Sigmoid colon (tissue), 7 donors: ENCODE measurements around the gene HEMGN. TPM values are rescaled to one million over a fixed set of nuclear protein-coding genes. Genes with fewer than 3 reads are reported as not detected.
A peak's percentile ranks its signal among the peaks of the same experiment; 100 is the strongest.

Experiments
- DNase-seq: peaks from one replicate; pipeline ENCODE4 v3.0.0-alpha.2; 2019
- H3K27ac ChIP-seq, 4 donors: fragments of 200-600 bp; sonication (generic); one replicate each; pipeline ENCODE4 v1.5.1; 2016 to 2019; ENCODE audit warnings: mild to moderate bottlenecking in 1 of 4
- H3K27me3 ChIP-seq, 3 donors: fragments of 200-600 bp; sonication (generic); one replicate each; pipeline ENCODE4 v1.5.1; 2019; ENCODE audit warnings: mild to moderate bottlenecking in 1 of 3
- H3K36me3 ChIP-seq, 4 donors: fragments of 200-600 bp; sonication (generic); one replicate each; pipeline ENCODE4 v1.5.1; 2016 to 2019
- H3K4me1 ChIP-seq, 4 donors: fragments of 200-600 bp; sonication (generic); one replicate each; pipeline ENCODE4 v1.5.1; 2017 to 2019
- H3K4me3 ChIP-seq, 4 donors: fragments of 200-600 bp; sonication (generic); one replicate each; pipeline ENCODE4 v1.5.1; 2017 to 2019; ENCODE audit warnings: mild to moderate bottlenecking in 2 of 4, moderate library complexity in 1 of 4
- H3K9me3 ChIP-seq, 4 donors: fragments of 200-600 bp in 3 of 4; sonication (generic) in 3 of 4; one replicate each; pipeline versions ENCODE4 v1.5.1 to v1.6.1; 2013 to 2019
- EP300 ChIP-seq, 4 donors: sonication (generic); formaldehyde crosslinking; IDR thresholded peaks; one replicate each; pipeline ENCODE4 v1.6.1; 2017; ENCODE audit warnings: antibody characterized with exemption in 4 of 4
- POLR2A ChIP-seq, 2 donors: fragments of 450-650 bp; IDR thresholded peaks; one replicate each; pipeline ENCODE4 v1.6.1; 2016; ENCODE audit warnings: antibody characterized with exemption in 2 of 2, mild to moderate bottlenecking in 2 of 2, moderate library complexity in 2 of 2
- POLR2AphosphoS5 ChIP-seq, 4 donors: sonication (generic); formaldehyde crosslinking; IDR thresholded peaks; one replicate each; pipeline ENCODE4 v1.6.1; 2017; ENCODE audit warnings: antibody characterized with exemption in 4 of 4
- WGBS, 2 donors: extraction: QIAGEN DNeasy Blood & Tissue Kit; methylation state at CpG; one replicate each; pipeline ENCODE4 v1.1.7; 2013; 5-methylcytosine and 5-hydroxymethylcytosine counted together
- intact Hi-C: fragments of 100-400 bp; cut with DNase I; formaldehyde crosslinking; loops from one replicate; pipeline ENCODE4 v1.15.1; 2023
- polyA plus RNA-seq, 3 donors: library from polyadenylated mRNA; stranded (reverse); fragments of 200-250 nt; gene quantifications; one replicate each; pipeline ENCODE4 v1.2.3, GENCODE V29; 2013
- total RNA-seq, 4 donors: library from RNA; depleted of rRNA; stranded (reverse); fragments of >200 nt; gene quantifications; one replicate each; pipeline ENCODE4 v1.1.0, GENCODE V29; 2016
- TF ChIP-seq, protein P1 (sequence below), 4 experiments: fragments of 450-650 bp in 3 of 4; fragments of 200-600 bp in 1 of 4; IDR thresholded peaks; one replicate each; pipeline ENCODE4 v1.5.1; 2016 to 2019; ENCODE audit warnings: antibody characterized with exemption in 4 of 4, mild to moderate bottlenecking in 3 of 4, moderate library complexity in 2 of 4
- donor health status: healthy with polysubstance abuse.
- donor health status: Bipolar disorder and iron deficiency.
- donor health status: healthy.

HEMGN gene
- total and polyA plus RNA-seq, 7 donors = 0.25 TPM; not detected in 6

DNA sequence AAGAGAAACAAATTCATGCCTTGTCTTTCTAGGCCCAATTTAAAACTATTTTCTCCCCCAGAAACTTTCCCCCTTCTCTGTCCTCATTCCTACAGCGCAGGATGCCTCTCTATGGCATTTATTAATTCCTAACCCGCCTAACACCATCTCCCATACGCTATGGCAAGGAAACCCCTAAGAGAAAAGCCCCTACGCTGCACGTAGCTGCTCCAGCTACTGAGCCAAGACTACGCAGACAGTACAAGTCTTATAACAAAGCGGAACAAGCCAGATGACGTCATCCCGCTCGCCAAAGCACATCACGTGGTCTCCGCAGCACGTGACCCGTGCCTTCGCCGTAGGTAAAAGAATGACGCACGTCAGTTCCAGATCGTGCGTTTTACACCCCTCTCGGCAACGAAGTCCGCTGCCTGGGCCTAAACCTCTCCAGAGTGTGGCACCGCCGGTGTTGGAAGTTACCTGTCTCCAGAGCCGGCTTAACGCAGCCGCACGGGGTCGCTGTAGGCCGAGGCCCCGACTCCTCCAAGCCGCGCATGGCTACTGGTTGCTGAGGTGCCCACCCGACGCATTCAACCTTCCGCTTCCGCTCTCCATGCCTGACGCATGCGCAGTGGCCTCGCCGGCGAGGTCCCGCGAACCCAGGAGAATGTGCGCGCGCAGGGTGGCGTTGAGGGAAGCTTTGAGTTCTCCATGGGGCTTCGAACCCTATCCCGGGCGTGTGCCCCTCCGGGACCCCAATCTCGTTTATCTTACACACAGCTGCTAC lies 15.8 kb downstream of the HEMGN start, which contains the start of gene TRMO:
Gene TRMO (minus strand): TSS at position 542 of the 766 bp plus-strand sequence. CDS start 7 bp downstream, at position 535.
- H3K27me3 ChIP-seq = no peaks in the 10 kb centered on the region
- H3K27ac ChIP-seq = peak within 1 kb of the TSS; percentile 95 to 98 (median 96)
- peaks cover 0 to 17% (median 15%) of the 10 kb centered on the region in 4 donors for H3K4me1 ChIP-seq
- intact Hi-C loops = loop anchor here (1.0 to 5.0 kb wide), 5 partner anchors 61 to 333 kb away; partner anchors contain the start of genes ANP32B, CORO2A, NANS and NCBP1
- peak; percentile 85 to 89 for TF ChIP-seq POLR2A (IDR thresholded peaks at IDR 0.05)
- TF ChIP-seq POLR2AphosphoS5 (IDR thresholded peaks at IDR 0.05) = peak; percentile 94 to 97 (median 94)
- TF ChIP-seq, protein P1, sequence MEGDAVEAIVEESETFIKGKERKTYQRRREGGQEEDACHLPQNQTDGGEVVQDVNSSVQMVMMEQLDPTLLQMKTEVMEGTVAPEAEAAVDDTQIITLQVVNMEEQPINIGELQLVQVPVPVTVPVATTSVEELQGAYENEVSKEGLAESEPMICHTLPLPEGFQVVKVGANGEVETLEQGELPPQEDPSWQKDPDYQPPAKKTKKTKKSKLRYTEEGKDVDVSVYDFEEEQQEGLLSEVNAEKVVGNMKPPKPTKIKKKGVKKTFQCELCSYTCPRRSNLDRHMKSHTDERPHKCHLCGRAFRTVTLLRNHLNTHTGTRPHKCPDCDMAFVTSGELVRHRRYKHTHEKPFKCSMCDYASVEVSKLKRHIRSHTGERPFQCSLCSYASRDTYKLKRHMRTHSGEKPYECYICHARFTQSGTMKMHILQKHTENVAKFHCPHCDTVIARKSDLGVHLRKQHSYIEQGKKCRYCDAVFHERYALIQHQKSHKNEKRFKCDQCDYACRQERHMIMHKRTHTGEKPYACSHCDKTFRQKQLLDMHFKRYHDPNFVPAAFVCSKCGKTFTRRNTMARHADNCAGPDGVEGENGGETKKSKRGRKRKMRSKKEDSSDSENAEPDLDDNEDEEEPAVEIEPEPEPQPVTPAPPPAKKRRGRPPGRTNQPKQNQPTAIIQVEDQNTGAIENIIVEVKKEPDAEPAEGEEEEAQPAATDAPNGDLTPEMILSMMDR (IDR thresholded peaks at IDR 0.05) = peak in 3 of 4 experiments; percentile 6 to 61 (median 50)
- peak in 3 of 4 donors; percentile 37 to 90 (median 84) for TF ChIP-seq EP300 (IDR thresholded peaks at IDR 0.05)
- H3K4me3 ChIP-seq = peak within 1 kb of the TSS; percentile 58 to 69 (median 63)
- no peaks in the 10 kb centered on the region for H3K9me3 ChIP-seq
- WGBS, 2 donors = 0% methylated on average over 54 of the region's 54 CpGs
- peak; percentile 99 for DNase-seq
- no peaks in the 10 kb centered on the region for H3K36me3 ChIP-seq

DNA sequence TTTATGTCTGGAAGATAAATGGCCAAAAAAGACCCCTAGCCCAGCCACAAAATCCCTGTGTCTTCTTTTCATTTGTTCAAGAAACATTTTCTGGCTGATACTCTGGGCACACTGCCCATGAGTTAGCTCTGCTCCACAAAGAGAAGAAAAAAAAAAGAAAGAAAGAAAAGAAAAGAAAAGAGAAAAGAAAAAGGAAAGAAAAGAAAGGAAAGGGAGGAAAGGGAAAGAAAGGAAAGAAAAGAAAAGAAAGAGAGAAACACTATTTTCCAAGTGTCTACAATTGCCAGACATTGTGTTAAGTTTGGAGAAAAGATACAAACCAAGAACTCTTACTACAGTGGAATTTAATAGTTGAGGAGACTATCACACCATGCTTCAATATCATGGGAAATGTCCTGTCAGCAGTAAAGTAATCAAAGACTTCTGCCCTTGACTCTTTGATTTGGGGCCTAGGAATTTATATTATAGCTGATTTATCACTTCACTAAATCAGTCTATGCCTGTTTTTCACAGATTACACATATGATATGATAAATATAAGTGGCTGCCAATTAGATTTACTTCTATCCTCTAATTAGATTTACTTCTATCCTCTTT lies 18.7 kb downstream of the HEMGN start:
- TF ChIP-seq POLR2A (IDR thresholded peaks at IDR 0.05) (no peak), EP300 (IDR thresholded peaks at IDR 0.05) (no peak), POLR2AphosphoS5 (IDR thresholded peaks at IDR 0.05) (no peak)
- TF ChIP-seq, protein P1 (IDR thresholded peaks at IDR 0.05) = no peak
- Histone ChIP-seq H3K9me3 (no peaks in the 10 kb centered on the region), H3K4me3 (no peak overlapping the region), H3K36me3 (peaks cover 0 to 19% (median 0%) of the 10 kb centered on the region in 4 donors), H3K27ac (no peak overlapping the region), H3K27me3 (no peaks in the 10 kb centered on the region), H3K4me1 (peaks cover 0 to 17% (median 15%) of the 10 kb centered on the region in 4 donors)
- intact Hi-C loops = no loop called here
- no peak for DNase-seq

DNA sequence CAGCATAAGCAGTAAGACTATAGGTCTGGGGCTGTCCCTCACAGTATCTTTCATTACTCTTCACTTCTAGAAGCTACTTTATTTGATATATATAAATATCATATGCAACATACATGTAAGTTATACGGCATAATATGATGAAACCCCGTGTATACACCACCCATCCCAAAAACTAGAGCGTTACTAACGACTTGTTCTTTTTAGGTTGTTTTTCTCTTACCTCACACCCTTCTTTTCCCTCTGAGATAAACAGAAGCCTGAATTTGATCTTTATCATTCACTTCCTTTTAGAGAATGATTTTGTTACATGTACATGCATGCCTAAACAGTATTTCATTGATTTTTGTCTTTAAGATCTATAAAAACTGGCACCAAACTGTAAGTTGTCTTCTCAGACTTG lies 19.4 kb downstream of the HEMGN start:
- no peaks in the 10 kb centered on the region for H3K9me3 ChIP-seq
- H3K4me3 ChIP-seq = no peak overlapping the region
- H3K4me1 ChIP-seq = peaks cover 0 to 17% (median 15%) of the 10 kb centered on the region in 4 donors
- 63 to 78% methylated on average over 4 of the region's 4 CpGs for WGBS, 2 donors
- intact Hi-C loops = no loop called here
- TF ChIP-seq, protein P1 (IDR thresholded peaks at IDR 0.05) = no peak
- TF ChIP-seq EP300 (IDR thresholded peaks at IDR 0.05) (no peak), POLR2A (IDR thresholded peaks at IDR 0.05) (no peak)
- no peak for DNase-seq
- H3K27me3 ChIP-seq = no peaks in the 10 kb centered on the region
- peaks cover 0 to 26% (median 0%) of the 10 kb centered on the region in 4 donors for H3K36me3 ChIP-seq
- no peak overlapping the region for H3K27ac ChIP-seq

DNA sequence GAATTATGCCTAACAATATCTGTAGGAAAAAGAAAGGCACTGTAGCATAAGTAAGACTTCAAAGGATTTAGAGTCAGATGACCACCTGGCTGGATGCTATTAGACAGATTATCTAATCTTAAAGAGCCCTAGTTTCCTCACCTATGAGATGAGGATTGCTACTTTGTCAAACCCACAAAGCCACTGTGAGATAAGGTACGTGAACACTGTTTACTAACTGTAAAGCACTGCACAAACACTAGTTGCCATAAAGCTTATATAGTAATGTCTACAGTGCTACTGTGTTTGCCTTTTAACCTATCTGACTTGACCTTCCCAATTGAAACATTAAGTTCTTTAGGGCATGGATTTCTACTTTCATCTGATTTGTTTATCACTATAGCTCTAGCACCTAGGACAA lies 26.0 kb downstream of the HEMGN start:
- Histone ChIP-seq H3K4me1 (peaks cover 0 to 5% (median under 1%) of the 10 kb centered on the region in 4 donors), H3K27me3 (no peaks in the 10 kb centered on the region), H3K9me3 (no peaks in the 10 kb centered on the region), H3K36me3 (peaks cover 7 to 80% (median 28%) of the 10 kb centered on the region in 4 donors), H3K4me3 (no peak overlapping the region), H3K27ac (no peak overlapping the region)
- TF ChIP-seq POLR2AphosphoS5 (IDR thresholded peaks at IDR 0.05) (no peak), EP300 (IDR thresholded peaks at IDR 0.05) (no peak), POLR2A (IDR thresholded peaks at IDR 0.05) (no peak)
- TF ChIP-seq, protein P1 (IDR thresholded peaks at IDR 0.05) = no peak
- no peak for DNase-seq
- intact Hi-C loops = no loop called here
- WGBS, 2 donors = 22 to 75% methylated on average over 1 of the region's 1 CpG
